ENCODE data around the gene VAC14.

- TF ChIP-seq, protein P1, sequence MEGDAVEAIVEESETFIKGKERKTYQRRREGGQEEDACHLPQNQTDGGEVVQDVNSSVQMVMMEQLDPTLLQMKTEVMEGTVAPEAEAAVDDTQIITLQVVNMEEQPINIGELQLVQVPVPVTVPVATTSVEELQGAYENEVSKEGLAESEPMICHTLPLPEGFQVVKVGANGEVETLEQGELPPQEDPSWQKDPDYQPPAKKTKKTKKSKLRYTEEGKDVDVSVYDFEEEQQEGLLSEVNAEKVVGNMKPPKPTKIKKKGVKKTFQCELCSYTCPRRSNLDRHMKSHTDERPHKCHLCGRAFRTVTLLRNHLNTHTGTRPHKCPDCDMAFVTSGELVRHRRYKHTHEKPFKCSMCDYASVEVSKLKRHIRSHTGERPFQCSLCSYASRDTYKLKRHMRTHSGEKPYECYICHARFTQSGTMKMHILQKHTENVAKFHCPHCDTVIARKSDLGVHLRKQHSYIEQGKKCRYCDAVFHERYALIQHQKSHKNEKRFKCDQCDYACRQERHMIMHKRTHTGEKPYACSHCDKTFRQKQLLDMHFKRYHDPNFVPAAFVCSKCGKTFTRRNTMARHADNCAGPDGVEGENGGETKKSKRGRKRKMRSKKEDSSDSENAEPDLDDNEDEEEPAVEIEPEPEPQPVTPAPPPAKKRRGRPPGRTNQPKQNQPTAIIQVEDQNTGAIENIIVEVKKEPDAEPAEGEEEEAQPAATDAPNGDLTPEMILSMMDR (IDR thresholded peaks at IDR 0.05) = no peak
- TF ChIP-seq POLR2A (IDR thresholded peaks at IDR 0.05) = no peak
Observed at GRCh38 chr16:70711211-70712031, 89.5 kb downstream of the VAC14 start.
